Measurements from ENCODE around the gene SHB. TPM values are rescaled to one million over a fixed set of nuclear protein-coding genes. Genes with fewer than 3 reads are reported as not detected.

Gene SHB
- total and polyA plus RNA-seq, 2 donors from 2014 or later, result 16.4 to 39.8 TPM

DNA sequence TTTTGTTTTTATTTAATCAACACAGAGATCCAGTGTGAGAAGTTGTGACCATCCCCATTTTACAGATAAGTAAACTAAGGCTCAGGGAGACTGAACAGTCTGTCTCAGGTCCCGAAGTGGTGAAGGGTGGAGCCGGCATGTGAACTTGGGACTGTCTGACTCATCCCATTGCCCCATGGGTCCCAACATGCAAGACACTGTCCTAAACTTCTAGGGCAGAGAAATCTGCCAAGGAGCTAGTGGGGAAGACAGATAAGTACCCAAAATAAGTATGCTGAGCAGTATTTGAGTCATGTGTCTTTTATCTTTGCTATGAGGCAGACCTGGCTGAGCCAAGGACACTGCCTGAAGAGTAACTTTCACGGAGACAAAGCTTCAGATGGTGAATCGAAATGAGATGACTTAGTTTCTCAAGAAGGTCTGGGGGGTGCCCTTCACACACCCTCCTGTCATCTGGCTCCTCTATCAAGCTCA lies 100.8 kb downstream of the SHB start:
- H3K4me3 ChIP-seq (ENCODE audit: low read length in 3 of 3), result no peak overlapping the region
- peaks cover 0 to 6% (median 0%) of the 10 kb centered on the region in 3 donors for H3K36me3 ChIP-seq (ENCODE audit: control insufficient read depth in 2 of 3, insufficient read depth in 3 of 3, low read length in 3 of 3)
- H3K27ac ChIP-seq (ENCODE audit: low read depth in 2 of 2, low read length in 2 of 2), result peak overlapping the region; percentile 55 to 71
- H3K4me1 ChIP-seq (ENCODE audit: control insufficient read depth in 2 of 3, insufficient read depth in 2 of 3, low read depth in 1 of 3, low read length in 3 of 3), result peaks cover 6 to 63% (median 59%) of the 10 kb centered on the region in 3 donors
- H3K9me3 ChIP-seq (ENCODE audit: control insufficient read depth in 2 of 3, insufficient read depth in 1 of 3, low read length in 3 of 3), result no peaks in the 10 kb centered on the region
- no peak overlapping the region for H3K9ac ChIP-seq (ENCODE audit: low read length in 3 of 3)
- TF ChIP-seq, protein P1, sequence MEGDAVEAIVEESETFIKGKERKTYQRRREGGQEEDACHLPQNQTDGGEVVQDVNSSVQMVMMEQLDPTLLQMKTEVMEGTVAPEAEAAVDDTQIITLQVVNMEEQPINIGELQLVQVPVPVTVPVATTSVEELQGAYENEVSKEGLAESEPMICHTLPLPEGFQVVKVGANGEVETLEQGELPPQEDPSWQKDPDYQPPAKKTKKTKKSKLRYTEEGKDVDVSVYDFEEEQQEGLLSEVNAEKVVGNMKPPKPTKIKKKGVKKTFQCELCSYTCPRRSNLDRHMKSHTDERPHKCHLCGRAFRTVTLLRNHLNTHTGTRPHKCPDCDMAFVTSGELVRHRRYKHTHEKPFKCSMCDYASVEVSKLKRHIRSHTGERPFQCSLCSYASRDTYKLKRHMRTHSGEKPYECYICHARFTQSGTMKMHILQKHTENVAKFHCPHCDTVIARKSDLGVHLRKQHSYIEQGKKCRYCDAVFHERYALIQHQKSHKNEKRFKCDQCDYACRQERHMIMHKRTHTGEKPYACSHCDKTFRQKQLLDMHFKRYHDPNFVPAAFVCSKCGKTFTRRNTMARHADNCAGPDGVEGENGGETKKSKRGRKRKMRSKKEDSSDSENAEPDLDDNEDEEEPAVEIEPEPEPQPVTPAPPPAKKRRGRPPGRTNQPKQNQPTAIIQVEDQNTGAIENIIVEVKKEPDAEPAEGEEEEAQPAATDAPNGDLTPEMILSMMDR (IDR thresholded peaks at IDR 0.05; ENCODE audit: borderline replicate concordance, extremely low read depth, insufficient read depth), result no peak
- intact Hi-C loops (cut with DNase I), result no loop called here
- FAIRE-seq (no peak), DNase-seq (peak in 1 of 5 donors; percentile 41)
- no peaks in the 10 kb centered on the region for H3K27me3 ChIP-seq (ENCODE audit: control insufficient read depth, insufficient read depth, low read length)

DNA sequence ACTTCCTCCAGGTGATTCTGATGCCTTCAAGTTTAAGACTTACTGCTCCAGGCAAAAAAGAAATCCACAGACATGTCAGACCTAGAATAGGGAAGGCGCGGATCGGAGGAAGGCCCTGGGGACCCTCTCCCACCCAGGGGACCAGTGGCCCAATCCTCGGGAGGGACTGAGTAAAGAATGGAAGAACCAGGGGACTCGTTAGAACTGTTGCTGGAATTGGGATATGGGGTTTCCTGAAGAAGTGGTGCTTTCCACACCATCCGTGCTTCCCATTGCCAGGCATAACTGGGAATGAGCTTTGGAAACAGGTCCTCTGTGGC lies 101.3 kb downstream of the SHB start:
- Histone ChIP-seq H3K27me3 (ENCODE audit: control insufficient read depth, insufficient read depth, low read length) (no peaks in the 10 kb centered on the region), H3K4me1 (ENCODE audit: control insufficient read depth in 2 of 3, insufficient read depth in 2 of 3, low read depth in 1 of 3, low read length in 3 of 3) (peaks cover 6 to 64% (median 63%) of the 10 kb centered on the region in 3 donors), H3K4me3 (ENCODE audit: low read length in 3 of 3) (no peak overlapping the region), H3K9me3 (ENCODE audit: control insufficient read depth in 2 of 3, insufficient read depth in 1 of 3, low read length in 3 of 3) (no peaks in the 10 kb centered on the region), H3K9ac (ENCODE audit: low read length in 3 of 3) (no peak overlapping the region), H3K36me3 (ENCODE audit: control insufficient read depth in 2 of 3, insufficient read depth in 3 of 3, low read length in 3 of 3) (peaks cover 0 to 5% (median 0%) of the 10 kb centered on the region in 3 donors), H3K27ac (ENCODE audit: low read depth in 2 of 2, low read length in 2 of 2) (peak overlapping the region; percentile 91 to 93)
- FAIRE-seq (no peak), DNase-seq (no peak)
- intact Hi-C loops (cut with DNase I), result no loop called here
- TF ChIP-seq, protein P1 (IDR thresholded peaks at IDR 0.05; ENCODE audit: borderline replicate concordance, extremely low read depth, insufficient read depth), result no peak

- FAIRE-seq, result no peak
- Histone ChIP-seq H3K36me3 (ENCODE audit: control insufficient read depth in 2 of 3, insufficient read depth in 3 of 3, low read length in 3 of 3) (peaks cover 0 to under 1% (median 0%) of the 10 kb centered on the region in 3 donors), H3K4me3 (ENCODE audit: low read length in 3 of 3) (peak overlapping the region in 1 of 3 donors; percentile 4), H3K27ac (ENCODE audit: low read depth in 2 of 2, low read length in 2 of 2) (peak overlapping the region; percentile 91 to 93), H3K9ac (ENCODE audit: low read length in 3 of 3) (peak overlapping the region in 1 of 3 donors; percentile 21), H3K27me3 (ENCODE audit: control insufficient read depth, insufficient read depth, low read length) (no peaks in the 10 kb centered on the region), H3K4me1 (ENCODE audit: control insufficient read depth in 2 of 3, insufficient read depth in 2 of 3, low read depth in 1 of 3, low read length in 3 of 3) (peaks cover 6 to 64% (median 63%) of the 10 kb centered on the region in 3 donors), H3K9me3 (ENCODE audit: control insufficient read depth in 2 of 3, insufficient read depth in 1 of 3, low read length in 3 of 3) (no peaks in the 10 kb centered on the region)
- peak in 1 of 5 donors; percentile 35 for DNase-seq
- intact Hi-C loops (cut with DNase I), result no loop called here
- TF ChIP-seq, protein P1 (IDR thresholded peaks at IDR 0.05; ENCODE audit: borderline replicate concordance, extremely low read depth, insufficient read depth), result no peak
These were observed 101.8 kb downstream of the SHB start for GRCh38 chr9:37967014-37967760.
